ENCODE results near the gene CDKN1C. TPM values are rescaled to one million over a fixed set of nuclear protein-coding genes. Genes with fewer than 3 reads are reported as not detected.
A peak's percentile ranks its signal among the peaks of the same experiment; 100 is the strongest.

CDKN1C gene
- total RNA-seq, 2 donors from 2014 or later = 17.1 to 25.0 TPM

- no peak overlapping the region for H3K27ac ChIP-seq
Observed at GRCh38 chr11:2904153-2905052, 18.8 kb upstream of the CDKN1C start.

GRCh38 chr11:2903672-2904011, 18.1 kb upstream of the CDKN1C start:
- H3K27ac ChIP-seq = no peak overlapping the region

More at GRCh38 chr11:2904153-2905052, 18.8 kb upstream of the CDKN1C start:
- no peak overlapping the region for H3K4me3 ChIP-seq
- H3K4me1 ChIP-seq (ENCODE audit: control insufficient read depth in 1 of 2, low read depth in 2 of 2) = peaks cover 3 to 18% of the 10 kb centered on the region in 2 donors
- ATAC-seq (ENCODE audit: insufficient number of reproducible peaks, low FRiP score, low read depth) (no peak), DNase-seq (ENCODE audit: low spot score) (no peak)
- no peaks in the 10 kb centered on the region for H3K36me3 ChIP-seq
- no peaks in the 10 kb centered on the region for H3K9me3 ChIP-seq
- H3K27me3 ChIP-seq (replicated peaks; ENCODE audit: insufficient read depth) = no peaks in the 10 kb centered on the region
- no peak for TF ChIP-seq CTCF (IDR thresholded peaks at IDR 0.05)

DNA sequence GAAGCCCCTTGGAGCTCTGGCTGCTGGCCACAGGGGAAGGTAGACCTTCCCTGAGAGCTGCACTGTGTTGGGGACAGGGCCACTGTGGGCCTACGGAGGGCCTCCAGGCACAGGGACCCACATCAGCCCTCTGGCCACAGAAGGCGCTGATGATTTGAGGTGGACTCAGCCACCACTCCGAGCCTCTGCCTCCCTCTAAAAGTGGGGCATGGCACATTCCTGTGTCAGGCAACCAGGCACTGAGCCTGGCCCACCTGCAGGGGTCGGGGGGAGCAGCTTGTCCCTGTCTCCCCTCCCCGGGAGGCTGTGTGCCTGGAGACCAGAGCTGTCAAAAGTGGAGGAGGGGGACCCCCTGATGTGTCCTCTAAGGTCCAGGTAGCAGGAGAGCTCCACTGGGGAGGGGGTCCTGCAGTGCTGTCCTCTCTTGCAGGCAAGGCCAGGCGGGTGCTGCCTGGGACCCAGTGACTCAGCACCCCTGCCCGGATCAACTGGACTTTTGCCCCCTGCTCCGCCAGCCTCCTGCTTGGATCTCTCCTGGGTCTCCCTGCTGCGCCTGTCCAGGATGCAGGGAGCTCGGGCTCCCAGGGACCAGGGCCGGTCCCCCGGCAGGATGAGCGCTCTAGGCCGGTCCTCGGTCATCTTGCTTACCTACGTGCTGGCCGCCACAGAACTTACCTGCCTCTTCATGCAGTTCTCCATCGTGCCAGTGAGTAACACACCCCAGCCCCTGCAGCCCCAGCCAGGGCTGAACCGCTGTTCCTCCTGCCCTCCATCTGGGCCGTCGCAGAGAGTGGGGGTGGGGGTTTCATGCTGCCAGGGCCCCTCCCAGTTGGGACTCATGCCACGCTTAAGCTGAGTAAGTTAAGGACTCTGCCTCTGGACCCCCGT, 17.5 kb upstream of the CDKN1C start:
- no peak overlapping the region for H3K27ac ChIP-seq

More at GRCh38 chr11:2903672-2904011, 18.1 kb upstream of the CDKN1C start:
- H3K4me3 ChIP-seq = no peak overlapping the region
- H3K27me3 ChIP-seq (replicated peaks; ENCODE audit: insufficient read depth) = no peaks in the 10 kb centered on the region
- peaks cover 3 to 18% of the 10 kb centered on the region in 2 donors for H3K4me1 ChIP-seq (ENCODE audit: control insufficient read depth in 1 of 2, low read depth in 2 of 2)
- ATAC-seq (ENCODE audit: insufficient number of reproducible peaks, low FRiP score, low read depth) (no peak), DNase-seq (ENCODE audit: low spot score) (no peak)
- no peaks in the 10 kb centered on the region for H3K36me3 ChIP-seq
- TF ChIP-seq CTCF (IDR thresholded peaks at IDR 0.05) = no peak
- no peaks in the 10 kb centered on the region for H3K9me3 ChIP-seq

DNA sequence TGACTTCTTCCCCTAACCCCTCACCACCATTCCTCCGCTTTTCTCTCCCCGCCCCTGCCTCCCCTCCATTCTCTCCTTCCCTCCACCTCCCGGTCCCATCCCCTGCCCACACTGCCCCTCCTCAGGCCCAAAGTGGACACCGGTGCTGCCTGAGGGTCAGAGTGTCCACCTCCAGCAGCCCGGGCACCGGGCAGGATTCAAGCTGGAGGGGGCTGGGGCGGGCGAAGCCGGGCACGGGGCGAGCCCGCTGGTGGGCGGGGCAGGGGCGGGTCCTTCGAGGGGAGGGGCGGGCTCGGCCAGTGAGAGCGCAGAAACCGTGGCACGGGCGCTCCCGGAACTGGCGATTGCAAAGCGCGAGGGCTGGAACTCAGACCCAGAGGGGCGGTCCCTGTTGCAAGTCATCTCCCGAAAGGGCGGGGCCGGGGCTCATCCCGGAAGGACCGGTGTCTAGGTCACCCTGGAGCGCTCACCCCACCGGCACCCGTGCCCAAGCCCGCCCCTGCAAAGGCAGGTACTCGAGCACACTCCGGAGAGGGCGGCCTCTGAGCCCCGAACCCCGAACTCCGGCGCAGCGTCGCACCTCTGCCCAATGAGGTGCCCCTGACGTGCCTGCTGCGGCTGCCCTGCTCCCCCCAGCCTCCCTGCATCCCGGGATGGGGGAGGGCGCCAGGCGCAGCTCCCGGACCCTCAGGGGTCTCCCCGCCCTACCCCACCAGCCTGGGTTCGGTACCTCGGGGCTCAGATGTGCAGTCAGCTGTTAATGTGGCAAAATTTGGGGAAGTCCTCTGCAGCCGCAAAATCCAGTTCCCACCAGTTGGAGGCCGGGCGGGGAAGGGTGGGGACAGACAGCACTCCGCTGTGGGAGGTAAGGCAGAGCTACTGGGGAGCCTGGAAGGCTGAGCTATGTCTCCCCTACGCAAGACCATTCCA, 16.5 kb upstream of the CDKN1C start:
- no peaks in the 10 kb centered on the region for H3K9me3 ChIP-seq
- no peak for TF ChIP-seq CTCF (IDR thresholded peaks at IDR 0.05)
- peak; percentile 66 for ATAC-seq (ENCODE audit: insufficient number of reproducible peaks, low FRiP score, low read depth)
- H3K27me3 ChIP-seq (replicated peaks; ENCODE audit: insufficient read depth) = no peaks in the 10 kb centered on the region
- peak overlapping the region; percentile 91 for H3K4me3 ChIP-seq
- H3K36me3 ChIP-seq = no peaks in the 10 kb centered on the region
- peak; percentile 70 for DNase-seq (ENCODE audit: low spot score)
- peak overlapping the region; percentile 59 to 68 for H3K27ac ChIP-seq
- H3K4me1 ChIP-seq (ENCODE audit: control insufficient read depth in 1 of 2, low read depth in 2 of 2) = peaks cover 7 to 18% of the 10 kb centered on the region in 2 donors

More for the DNA sequence above, 17.5 kb upstream of the CDKN1C start:
- ATAC-seq (ENCODE audit: insufficient number of reproducible peaks, low FRiP score, low read depth) (no peak), DNase-seq (ENCODE audit: low spot score) (no peak)
- Histone ChIP-seq H3K27me3 (replicated peaks; ENCODE audit: insufficient read depth) (no peaks in the 10 kb centered on the region), H3K36me3 (no peaks in the 10 kb centered on the region), H3K4me3 (peak overlapping the region; percentile 91), H3K9me3 (no peaks in the 10 kb centered on the region), H3K4me1 (ENCODE audit: control insufficient read depth in 1 of 2, low read depth in 2 of 2) (peaks cover 6 to 18% of the 10 kb centered on the region in 2 donors)
- TF ChIP-seq CTCF (IDR thresholded peaks at IDR 0.05) = no peak
